H54 (cell line): ENCODE results near the gene SMPDL3A.

ENCODE experiments used
- DNase-seq: peaks from one replicate; pipeline ENCODE4 v3.0.0; 2011; ENCODE audit warnings: low spot score, mixed read lengths; ENCODE audit not compliant: insufficient read length
- FAIRE-seq: peaks from 3 replicates; lab custom pipeline; 2011; peaks lifted over from hg19 to GRCh38; lab: Jason Lieb, UNC
- POLR2A ChIP-seq: IDR thresholded peaks from 2 replicates; pipeline ENCODE4 v1.6.1; 2011; ENCODE audit warnings: low read depth, mild to moderate bottlenecking, low read length

The SMPDL3A gene

GRCh38 chr6:122754191-122754731, 34.8 kb upstream of the SMPDL3A start:
- DNase-seq (no peak), FAIRE-seq (no peak)

GRCh38 chr6:122755901-122756300, 33.2 kb upstream of the SMPDL3A start:
- TF ChIP-seq POLR2A, result no peak
- DNase-seq (no peak), FAIRE-seq (no peak)

More at GRCh38 chr6:122754191-122754731, 34.8 kb upstream of the SMPDL3A start:
- no peak for TF ChIP-seq POLR2A

DNA sequence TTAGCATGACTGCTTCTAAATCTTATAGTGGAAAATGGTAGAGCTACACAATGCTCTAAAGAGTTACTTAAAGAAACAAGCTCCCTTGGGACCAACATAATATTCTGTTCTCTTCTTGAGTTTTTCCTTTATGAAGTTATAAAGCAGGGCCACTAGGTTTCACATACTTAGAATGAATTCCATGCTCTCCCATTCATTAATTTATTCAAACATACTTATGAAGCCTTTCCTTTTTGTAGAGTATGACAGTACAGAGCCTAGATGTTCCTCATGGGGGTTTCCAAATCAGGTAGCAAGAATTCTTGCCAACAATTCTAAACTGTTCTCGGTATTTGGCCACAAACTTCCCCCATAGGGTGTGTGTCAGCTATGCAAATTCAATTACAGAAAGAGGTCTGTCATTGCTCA, 30.1 kb upstream of the SMPDL3A start:
- DNase-seq (no peak), FAIRE-seq (no peak)
- TF ChIP-seq POLR2A, result no peak

GRCh38 chr6:122760330-122760729, 28.7 kb upstream of the SMPDL3A start:
- TF ChIP-seq POLR2A, result no peak
- FAIRE-seq (no peak), DNase-seq (no peak)

GRCh38 chr6:122766256-122766655, 22.8 kb upstream of the SMPDL3A start:
- FAIRE-seq (no peak), DNase-seq (no peak)
- TF ChIP-seq POLR2A, result no peak

DNA sequence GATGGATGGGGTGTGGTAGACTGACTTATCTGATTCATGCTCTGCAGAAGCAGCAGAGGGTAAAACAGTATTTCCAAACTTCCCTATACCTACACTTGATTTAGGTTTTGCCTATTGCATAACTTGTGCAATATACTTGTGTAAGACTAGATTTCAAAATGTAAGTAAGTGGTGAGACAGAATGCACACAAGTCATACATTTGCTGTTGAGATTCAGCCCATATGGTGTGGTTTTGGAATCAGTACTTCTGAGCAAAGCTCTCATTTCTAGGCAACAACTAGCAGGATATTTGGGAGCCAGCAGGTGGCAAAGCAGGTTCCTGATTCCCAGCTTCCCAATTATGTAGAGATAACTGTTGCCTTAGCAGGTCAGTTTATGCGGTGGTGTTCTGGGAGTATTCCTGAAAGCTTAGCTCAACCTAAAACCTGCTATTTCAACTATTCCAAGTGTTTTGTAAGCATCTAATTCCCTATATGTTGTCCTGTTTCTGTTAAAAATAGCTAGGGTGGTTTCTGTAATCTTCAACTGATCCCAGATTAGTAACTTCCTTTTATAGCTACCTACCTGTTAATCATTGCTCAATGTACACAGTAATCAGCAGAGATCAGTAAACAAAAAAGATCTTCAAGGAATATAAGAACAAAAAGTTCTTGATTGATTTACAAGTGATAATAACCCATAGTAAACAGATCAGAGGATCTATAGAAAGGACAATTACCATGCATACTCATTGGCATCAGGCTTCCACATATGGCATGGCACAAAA, 18.0 kb upstream of the SMPDL3A start:
- DNase-seq, result no peak
- TF ChIP-seq POLR2A, result no peak
- no peak for FAIRE-seq

GRCh38 chr6:122772724-122773415, 16.2 kb upstream of the SMPDL3A start:
- no peak for TF ChIP-seq POLR2A
- DNase-seq (no peak), FAIRE-seq (no peak)

GRCh38 chr6:122775975-122776374, 13.1 kb upstream of the SMPDL3A start:
- TF ChIP-seq POLR2A, result no peak
- no peak for FAIRE-seq
- no peak for DNase-seq

- FAIRE-seq, result no peak
- DNase-seq, result no peak
- TF ChIP-seq POLR2A, result no peak
Observed at GRCh38 chr6:122778302-122778701, 10.8 kb upstream of the SMPDL3A start.

DNA sequence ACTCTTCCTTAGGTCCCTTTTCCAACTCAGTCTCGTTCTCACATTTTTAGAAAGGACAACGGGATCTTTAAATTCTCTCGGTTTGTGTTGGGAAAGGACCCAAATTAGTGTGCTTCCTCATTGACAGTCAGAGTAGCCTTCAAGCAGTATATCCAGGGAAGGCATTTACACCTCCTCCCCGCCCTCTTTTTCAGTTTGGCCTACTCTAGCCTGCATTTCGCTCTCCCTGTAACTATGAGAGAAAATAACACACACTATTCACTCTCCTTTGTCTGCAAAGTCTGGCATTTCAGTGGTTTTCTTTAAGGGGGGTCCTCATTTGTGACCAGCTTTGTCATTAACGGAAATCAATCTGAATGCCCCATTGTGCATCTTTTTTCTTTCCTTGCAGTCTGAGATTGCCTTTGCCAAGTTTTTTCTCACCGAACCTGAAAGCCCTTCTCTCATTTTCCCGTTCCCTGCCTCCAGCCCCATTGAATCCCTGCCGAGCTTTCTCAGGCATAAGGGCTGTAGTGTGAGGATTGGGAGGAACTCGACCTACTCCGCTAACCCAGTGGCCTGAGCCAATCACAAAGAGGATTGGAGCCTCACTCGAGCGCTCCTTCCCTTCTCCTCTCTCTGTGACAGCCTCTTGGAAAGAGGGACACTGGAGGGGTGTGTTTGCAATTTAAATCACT, 9.9 kb upstream of the SMPDL3A start:
- no peak for TF ChIP-seq POLR2A
- FAIRE-seq (no peak), DNase-seq (no peak)

- no peak for TF ChIP-seq POLR2A
Observed at GRCh38 chr6:122779667-122780066, 9.4 kb upstream of the SMPDL3A start, which contains the start of gene FABP7. TSS of gene FABP7 (plus strand) at chr6:122779716. CDS start at chr6:122779795, 79 bp downstream.

DNA sequence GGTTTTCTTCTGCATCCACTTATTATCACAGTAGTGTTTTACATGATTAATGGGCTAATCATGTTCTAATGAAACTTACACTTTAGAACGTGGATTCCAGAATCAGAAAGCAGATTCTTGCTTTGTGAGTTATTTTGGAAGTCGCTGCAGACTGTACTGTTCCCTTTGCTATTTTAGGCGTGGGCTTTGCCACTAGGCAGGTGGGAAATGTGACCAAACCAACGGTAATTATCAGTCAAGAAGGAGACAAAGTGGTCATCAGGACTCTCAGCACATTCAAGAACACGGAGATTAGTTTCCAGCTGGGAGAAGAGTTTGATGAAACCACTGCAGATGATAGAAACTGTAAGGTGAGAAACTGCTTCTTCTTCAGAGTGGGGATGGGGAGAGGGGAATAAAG, 8.9 kb upstream of the SMPDL3A start:
- no peak for TF ChIP-seq POLR2A
- DNase-seq, result no peak

More at GRCh38 chr6:122779667-122780066, 9.4 kb upstream of the SMPDL3A start, which contains the start of gene FABP7:
- FAIRE-seq, result no peak
- DNase-seq, result no peak

GRCh38 chr6:122781716-122782115, 7.3 kb upstream of the SMPDL3A start:
- no peak for FAIRE-seq
- no peak for TF ChIP-seq POLR2A
- DNase-seq, result no peak

More for the DNA sequence above, 8.9 kb upstream of the SMPDL3A start:
- FAIRE-seq, result no peak

DNA sequence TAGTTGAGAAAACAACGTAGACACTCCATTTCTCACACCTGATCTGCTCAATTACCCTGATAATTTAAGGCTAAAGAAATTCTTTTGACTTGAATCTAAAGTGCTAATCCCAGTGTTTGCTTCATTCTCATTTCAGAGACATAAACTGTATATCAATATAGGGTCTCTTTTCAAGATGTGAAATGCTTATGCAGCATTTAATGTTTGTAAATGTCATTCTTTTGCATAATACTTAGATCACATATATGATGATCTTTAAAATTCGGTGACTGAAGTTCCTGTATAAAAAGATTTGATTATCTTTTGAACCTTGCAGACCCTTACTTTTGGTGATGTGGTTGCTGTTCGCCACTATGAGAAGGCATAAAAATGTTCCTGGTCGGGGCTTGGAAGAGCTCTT, 5.7 kb upstream of the SMPDL3A start:
- FAIRE-seq (no peak), DNase-seq (no peak)
- TF ChIP-seq POLR2A, result no peak
